OCI-LY1 (cell line): Measurements from ENCODE around the gene PRKG1.

Experiments used
- H2AFZ ChIP-seq: fragments of 200-600 bp; sonication (generic), shearing (Covaris generic); 2 replicates; pipeline ENCODE4 v1.6.0; 2014; ENCODE audit warnings: antibody characterized with exemption, mild to moderate bottlenecking, low read length
- H3F3A ChIP-seq: fragments of 200-600 bp; sonication (generic), shearing (Covaris generic); 2 replicates; pipeline ENCODE4 v1.6.0; 2014; ENCODE audit warnings: mild to moderate bottlenecking, antibody characterized with exemption, low read length, moderate library complexity; ENCODE audit not compliant: insufficient read depth
- H3K27ac ChIP-seq: fragments of 200-600 bp; sonication (generic); 2 replicates; pipeline ENCODE4 v1.5.1; 2014; ENCODE audit warnings: low read length, mixed run types, mild to moderate bottlenecking, low read depth; ENCODE audit not compliant: poor library complexity, severe bottlenecking
- H3K27me3 ChIP-seq: fragments of 200-600 bp; sonication (generic); 2 replicates; pipeline ENCODE4 v1.6.0; 2014; ENCODE audit warnings: antibody characterized with exemption, mild to moderate bottlenecking, low read length, moderate library complexity; ENCODE audit not compliant: insufficient read depth
- H3K36me3 ChIP-seq: fragments of 200-600 bp; sonication (generic); 2 replicates; pipeline ENCODE4 v1.6.1; 2014; ENCODE audit warnings: mild to moderate bottlenecking, antibody characterized with exemption, low read length, moderate library complexity, mixed read lengths; ENCODE audit not compliant: insufficient read depth
- H3K4me1 ChIP-seq: fragments of 200-600 bp; sonication (generic); 2 replicates; pipeline ENCODE4 v1.5.1; 2014; ENCODE audit warnings: mild to moderate bottlenecking, low read length, moderate library complexity; ENCODE audit not compliant: insufficient read depth, severe bottlenecking
- H3K4me2 ChIP-seq: fragments of 200-600 bp; sonication (generic), shearing (Covaris generic); 2 replicates; pipeline ENCODE4 v1.6.1; 2014; ENCODE audit warnings: low read length
- H3K4me3 ChIP-seq: fragments of 200-600 bp; sonication (generic); 2 replicates; pipeline ENCODE4 v1.5.1; 2014; ENCODE audit warnings: low read length, low read depth, mild to moderate bottlenecking, mixed read lengths; ENCODE audit not compliant: poor library complexity, severe bottlenecking
- H3K79me2 ChIP-seq: fragments of 200-600 bp; shearing (Covaris generic); 2 replicates; pipeline ENCODE4 v1.6.1; 2016; ENCODE audit warnings: mixed run types, low read length, mixed read lengths; ENCODE audit not compliant: insufficient read depth
- H3K9ac ChIP-seq: fragments of 200-600 bp; sonication (generic), shearing (Covaris generic); 2 replicates; pipeline ENCODE4 v1.6.1; 2014; ENCODE audit warnings: mild to moderate bottlenecking, low read length, mixed read lengths
- H3K9me2 ChIP-seq: fragments of 200-600 bp; sonication (generic), shearing (Covaris generic); 2 replicates; pipeline ENCODE4 v1.6.1; 2014; ENCODE audit warnings: low read depth, mild to moderate bottlenecking, low read length, mixed read lengths
- H3K9me3 ChIP-seq: fragments of 200-600 bp; shearing (Covaris generic); 2 replicates; pipeline ENCODE4 v1.6.1; 2014; ENCODE audit warnings: low read length, mixed read lengths
- H4K20me1 ChIP-seq: fragments of 200-600 bp; sonication (generic), shearing (Covaris generic); 2 replicates; pipeline ENCODE4 v1.6.0; 2016; ENCODE audit warnings: mild to moderate bottlenecking, low read length; ENCODE audit not compliant: insufficient read depth
- CTCF ChIP-seq: fragments of 200-600 bp; sonication (generic), shearing (Covaris generic); IDR thresholded peaks from 2 replicates; pipeline ENCODE4 v1.5.1; 2017; ENCODE audit warnings: mild to moderate bottlenecking, antibody characterized with exemption, low read length, moderate library complexity, mixed read lengths
- EZH2 ChIP-seq: fragments of 200-600 bp; sonication (generic), shearing (Covaris generic); IDR thresholded peaks from 2 replicates; pipeline ENCODE4 v1.8.0; 2017; ENCODE audit warnings: borderline replicate concordance, mixed run types, mild to moderate bottlenecking, antibody characterized with exemption, low read length, moderate library complexity, mixed read lengths

PRKG1 gene

GRCh38 chr10:51297438-51297837, 223.2 kb downstream of the PRKG1 start:
- Histone ChIP-seq H3K4me3 (no peak overlapping the region), H3K9me3 (no peaks in the 10 kb centered on the region), H3K9ac (no peak overlapping the region), H3K27me3 (no peaks in the 10 kb centered on the region), H2AFZ (no peak overlapping the region), H3K4me2 (no peak overlapping the region), H3F3A (no peaks in the 10 kb centered on the region), H4K20me1 (no peaks in the 10 kb centered on the region), H3K36me3 (no peaks in the 10 kb centered on the region), H3K9me2 (no peaks in the 10 kb centered on the region), H3K4me1 (no peaks in the 10 kb centered on the region), H3K27ac (no peak overlapping the region), H3K79me2 (no peaks in the 10 kb centered on the region)
- TF ChIP-seq CTCF (no peak), EZH2 (no peak)

- H3K36me3 ChIP-seq = no peaks in the 10 kb centered on the region
- no peaks in the 10 kb centered on the region for H3K79me2 ChIP-seq
- H3K9me2 ChIP-seq = no peaks in the 10 kb centered on the region
- no peak overlapping the region for H3K4me2 ChIP-seq
- H3K4me1 ChIP-seq = no peaks in the 10 kb centered on the region
- H3K9ac ChIP-seq = no peak overlapping the region
- no peak overlapping the region for H3K27ac ChIP-seq
- H3F3A ChIP-seq = no peaks in the 10 kb centered on the region
- no peak for TF ChIP-seq CTCF
- no peak for TF ChIP-seq EZH2
- H3K27me3 ChIP-seq = no peaks in the 10 kb centered on the region
- no peak overlapping the region for H2AFZ ChIP-seq
- H4K20me1 ChIP-seq = no peaks in the 10 kb centered on the region
- no peak overlapping the region for H3K4me3 ChIP-seq
- H3K9me3 ChIP-seq = no peaks in the 10 kb centered on the region
Measured at GRCh38 chr10:51300617-51301304, 226.5 kb downstream of the PRKG1 start.

GRCh38 chr10:51301644-51302043, 227.4 kb downstream of the PRKG1 start:
- H3K4me2 ChIP-seq = no peak overlapping the region
- no peak overlapping the region for H2AFZ ChIP-seq
- no peak overlapping the region for H3K27ac ChIP-seq
- no peaks in the 10 kb centered on the region for H3K27me3 ChIP-seq
- H4K20me1 ChIP-seq = no peaks in the 10 kb centered on the region
- TF ChIP-seq CTCF = no peak
- no peak for TF ChIP-seq EZH2
- no peaks in the 10 kb centered on the region for H3K9me2 ChIP-seq
- H3K4me3 ChIP-seq = no peak overlapping the region
- no peaks in the 10 kb centered on the region for H3K4me1 ChIP-seq
- no peaks in the 10 kb centered on the region for H3K79me2 ChIP-seq
- no peaks in the 10 kb centered on the region for H3F3A ChIP-seq
- H3K9ac ChIP-seq = no peak overlapping the region
- no peaks in the 10 kb centered on the region for H3K36me3 ChIP-seq
- H3K9me3 ChIP-seq = no peaks in the 10 kb centered on the region
